NCI-H446 (cell line): Measurements from ENCODE around the gene PAXX.
A peak's percentile ranks its signal among the peaks of the same experiment; 100 is the strongest.

ENCODE experiments used
- DNase-seq, 2 experiments: peaks; one replicate each; lab custom pipeline; 2025; lab: John Stamatoyannopoulos, UW

PAXX gene

DNA sequence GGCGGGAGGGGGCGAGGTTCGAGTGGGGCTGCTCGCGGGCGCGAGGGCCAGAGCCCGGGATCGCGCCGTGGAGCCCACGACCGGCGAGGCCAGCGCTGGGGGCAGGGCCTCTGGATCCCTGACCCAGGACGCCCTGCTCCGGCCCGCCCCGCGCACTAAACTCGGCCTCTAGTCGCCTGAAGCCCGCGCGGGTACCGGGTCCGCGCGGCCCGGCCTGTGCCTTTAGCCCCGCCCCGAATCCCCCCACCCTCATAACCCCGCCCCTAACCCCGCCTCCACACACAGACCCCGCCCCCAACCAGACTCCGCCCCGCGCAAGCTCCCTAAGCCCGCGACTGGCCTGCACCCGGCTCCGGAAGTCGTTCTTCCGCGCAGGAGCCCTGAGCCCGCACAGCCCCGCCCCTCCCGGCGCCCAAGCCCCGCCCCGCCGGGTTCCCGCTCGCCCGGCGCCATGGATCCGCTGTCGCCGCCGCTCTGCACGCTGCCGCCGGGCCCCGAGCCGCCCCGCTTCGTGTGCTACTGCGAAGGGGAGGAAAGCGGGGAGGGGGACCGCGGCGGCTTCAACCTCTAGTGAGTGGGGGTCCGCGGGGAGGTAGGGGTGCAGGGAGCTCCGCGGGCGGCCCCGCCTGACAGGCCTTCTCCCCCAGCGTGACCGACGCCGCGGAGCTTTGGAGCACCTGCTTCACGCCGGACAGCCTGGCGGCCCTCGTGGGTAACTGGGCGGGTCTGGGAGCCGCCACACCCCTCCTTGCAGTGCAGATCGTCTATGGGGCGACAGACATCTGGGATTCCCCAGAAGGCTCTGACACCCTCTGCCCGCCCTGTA, at the start of gene PAXX:
TSS of gene PAXX (plus strand) at position 430 of the 826 bp plus-strand sequence. CDS start at position 452, 22 bp downstream.
- DNase-seq: peak; percentile 20 to 80

GRCh38 chr9:136942881-136943230, 49.4 kb upstream of the PAXX start:
- no peak for DNase-seq

- DNase-seq: no peak
Measured at GRCh38 chr9:136943291-136944211, 48.7 kb upstream of the PAXX start.

GRCh38 chr9:136944212-136944518, 48.1 kb upstream of the PAXX start:
- DNase-seq: no peak

DNA sequence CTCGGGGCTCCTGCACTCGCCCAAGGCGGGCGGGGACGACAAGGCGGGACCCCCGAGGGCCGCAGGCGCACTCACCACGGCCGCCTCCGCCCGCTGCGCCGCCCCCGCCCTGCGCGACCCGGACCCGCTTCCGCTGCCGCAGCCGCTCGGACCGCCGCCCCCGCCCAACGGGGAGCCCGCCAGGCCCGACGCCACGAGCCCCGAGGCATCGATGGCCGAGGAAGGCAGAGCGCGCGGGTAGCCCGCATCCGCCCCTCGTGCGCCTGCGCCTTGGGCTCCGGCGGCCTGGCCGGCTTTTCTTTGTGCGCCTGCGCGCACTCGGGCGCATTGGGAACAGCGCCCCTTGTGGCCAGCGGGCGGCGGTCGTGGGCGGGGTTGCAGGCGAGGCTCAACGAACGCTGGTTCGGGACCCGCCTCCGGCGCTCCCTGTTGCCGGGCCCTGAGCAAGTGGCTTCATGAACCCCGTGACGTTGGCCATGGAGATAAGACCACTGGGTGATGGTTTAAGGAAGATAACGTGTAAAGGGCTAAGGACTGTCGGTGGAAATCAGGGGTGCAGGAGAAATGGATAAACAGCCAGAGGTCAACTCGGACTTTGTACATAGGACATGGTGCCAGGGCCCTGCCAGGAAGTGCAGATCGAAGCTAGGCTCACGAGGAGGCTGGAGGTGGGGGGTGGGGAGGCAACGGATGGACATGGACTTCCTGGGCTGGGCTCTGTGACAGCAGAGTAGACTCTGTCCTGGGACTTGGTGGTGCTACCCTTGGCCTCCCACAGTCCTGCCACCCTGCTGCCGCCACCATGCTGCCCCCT, 47.5 kb upstream of the PAXX start, which contains the start of the genes C8G and FBXW5:
TSS of gene C8G (plus strand) at position 725 of the 814 bp plus-strand sequence. CDS start at position 803, 78 bp downstream.
TSS of gene FBXW5 (minus strand) at position 220 of the 814 bp plus-strand sequence. CDS start 655 bp downstream, outside the sequence.
- DNase-seq: peak; percentile 49 to 93

DNA sequence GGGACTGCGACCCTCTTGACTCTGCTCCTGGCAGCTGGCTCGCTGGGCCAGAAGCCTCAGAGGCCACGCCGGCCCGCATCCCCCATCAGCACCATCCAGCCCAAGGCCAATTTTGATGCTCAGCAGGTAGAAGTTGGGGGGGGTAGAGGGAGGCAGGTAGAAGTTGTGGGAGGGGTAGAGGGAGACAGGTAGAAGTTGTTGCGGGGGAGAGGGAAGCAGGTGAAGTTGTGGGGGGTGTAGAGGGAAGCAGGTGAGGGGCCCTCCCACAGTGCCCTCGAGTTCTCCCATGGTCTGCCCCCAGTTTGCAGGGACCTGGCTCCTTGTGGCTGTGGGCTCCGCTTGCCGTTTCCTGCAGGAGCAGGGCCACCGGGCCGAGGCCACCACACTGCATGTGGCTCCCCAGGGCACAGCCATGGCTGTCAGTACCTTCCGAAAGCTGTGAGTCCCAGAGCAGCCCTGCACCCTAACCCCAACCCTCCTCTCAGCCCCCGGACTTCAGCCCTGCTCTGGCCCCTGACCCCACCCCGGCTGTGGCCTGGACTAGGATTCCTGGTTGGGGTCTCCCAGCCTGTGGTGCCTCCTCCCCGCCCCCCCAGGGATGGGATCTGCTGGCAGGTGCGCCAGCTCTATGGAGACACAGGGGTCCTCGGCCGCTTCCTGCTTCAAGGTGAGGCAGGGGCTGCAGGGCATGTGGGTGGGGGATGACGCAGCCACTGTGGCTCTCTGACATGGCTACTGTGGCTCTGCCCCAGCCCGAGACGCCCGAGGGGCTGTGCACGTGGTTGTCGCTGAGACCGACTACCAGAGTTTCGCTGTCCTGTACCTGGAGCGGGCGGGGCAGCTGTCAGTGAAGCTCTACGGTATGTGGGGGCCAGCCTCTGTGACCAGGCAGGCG, 46.6 kb upstream of the PAXX start:
- DNase-seq: no peak

GRCh38 chr9:136946228-136947027, 45.8 kb upstream of the PAXX start:
- DNase-seq: no peak

DNA sequence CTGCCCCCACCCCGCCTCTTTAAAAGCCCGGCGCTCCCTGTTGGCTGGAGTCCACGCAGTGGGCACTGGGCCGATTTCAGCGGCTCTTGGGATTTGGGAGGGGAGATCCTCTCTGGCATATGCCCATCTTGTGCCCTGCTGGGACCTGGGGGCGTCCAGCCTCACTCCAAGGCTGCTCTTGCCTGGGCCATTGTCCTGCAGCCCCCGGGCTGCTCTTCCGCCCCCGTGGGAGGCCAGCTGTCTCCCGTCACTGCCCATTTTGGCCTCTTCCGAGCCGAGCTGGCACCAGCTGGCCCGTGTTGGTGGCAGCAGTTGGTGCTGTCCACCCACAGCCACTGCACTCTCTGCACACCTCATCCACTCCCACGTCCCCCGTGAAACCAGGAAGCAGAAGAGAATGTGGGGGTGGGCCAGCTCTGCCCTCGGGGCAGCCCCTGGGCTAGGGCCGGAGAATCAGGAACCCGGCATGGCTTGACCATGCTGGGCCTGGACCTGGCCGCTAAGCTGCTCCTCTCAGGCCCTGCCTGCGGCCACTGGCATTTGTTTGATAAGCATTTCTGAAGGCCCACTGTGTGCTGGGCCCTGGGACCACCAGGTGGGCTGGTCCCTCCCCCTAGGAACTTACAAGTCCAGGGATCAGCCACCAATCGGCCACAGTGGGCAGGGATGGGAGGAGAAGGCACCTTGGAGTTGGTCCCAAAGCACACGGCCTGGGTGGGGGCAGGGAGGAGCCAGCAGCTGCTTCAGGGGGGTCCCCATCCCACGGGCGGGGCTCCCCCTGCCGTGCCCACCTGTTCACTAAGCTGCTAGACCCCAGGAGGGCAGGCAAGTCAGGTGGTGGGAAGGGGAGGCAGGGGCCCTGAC, 45.0 kb upstream of the PAXX start:
- no peak for DNase-seq

DNA sequence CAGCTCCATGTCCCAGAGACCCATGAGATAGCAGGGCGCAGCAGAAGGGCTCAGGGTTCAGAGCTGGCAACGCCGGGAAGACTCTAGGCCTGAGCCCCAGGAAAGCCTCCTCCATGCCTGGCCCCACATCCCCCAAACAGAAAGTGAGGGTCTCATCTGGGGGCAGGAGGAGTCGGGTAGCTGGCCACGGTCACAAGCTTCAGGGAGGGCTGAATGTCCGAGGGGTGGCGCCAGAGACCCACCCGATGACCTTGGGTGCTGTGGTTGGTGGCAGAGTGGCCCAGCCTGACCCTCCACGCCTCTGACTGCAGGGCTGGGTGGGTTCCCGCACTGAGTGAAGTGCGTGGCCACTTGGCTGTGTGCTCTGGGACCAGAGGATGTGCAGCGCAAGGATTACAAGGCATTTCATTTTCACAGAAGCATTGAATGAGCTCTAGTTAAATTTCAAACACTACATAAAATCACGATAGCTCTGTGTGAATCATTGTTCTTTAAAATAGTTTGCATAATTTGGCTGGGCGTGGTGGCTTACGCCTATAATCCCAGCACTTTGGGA, 44.2 kb upstream of the PAXX start:
- no peak for DNase-seq

- DNase-seq: no peak
Measured at GRCh38 chr9:136949239-136949816, 42.9 kb upstream of the PAXX start.

- DNase-seq: peak; percentile 52 to 79
Measured at GRCh38 chr9:136949817-136950655, 42.2 kb upstream of the PAXX start.

DNA sequence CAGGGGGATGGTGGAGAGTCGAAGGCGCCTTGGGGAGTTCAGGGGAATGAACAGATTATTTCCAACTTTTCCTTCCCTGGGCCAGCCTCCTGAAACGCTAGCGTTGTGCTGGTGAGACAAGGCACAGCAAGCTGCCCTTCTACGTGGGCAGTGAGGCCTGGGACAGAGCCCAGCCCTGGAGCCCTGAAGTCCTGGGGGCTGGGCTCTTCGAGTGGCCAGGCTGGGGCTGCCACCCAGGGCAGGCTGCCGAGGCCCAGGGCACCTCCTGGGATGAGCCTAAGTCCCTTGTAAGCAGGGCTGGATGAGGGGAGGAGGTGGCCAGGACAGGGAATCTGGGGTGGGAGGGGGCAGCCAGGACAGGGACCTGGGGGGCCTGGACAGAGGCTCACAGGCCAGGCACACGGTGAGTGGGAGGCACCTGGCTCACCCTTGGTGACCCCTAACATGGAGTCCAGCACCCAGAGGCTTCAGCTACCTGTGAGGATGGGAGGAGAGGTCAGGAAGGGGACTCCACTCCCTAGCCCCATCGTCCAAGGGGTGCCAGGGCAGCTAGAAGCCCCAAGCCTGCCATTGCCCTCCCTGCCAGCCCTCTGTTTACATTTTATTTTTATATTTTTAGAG, 41.5 kb upstream of the PAXX start:
- DNase-seq: no peak

DNA sequence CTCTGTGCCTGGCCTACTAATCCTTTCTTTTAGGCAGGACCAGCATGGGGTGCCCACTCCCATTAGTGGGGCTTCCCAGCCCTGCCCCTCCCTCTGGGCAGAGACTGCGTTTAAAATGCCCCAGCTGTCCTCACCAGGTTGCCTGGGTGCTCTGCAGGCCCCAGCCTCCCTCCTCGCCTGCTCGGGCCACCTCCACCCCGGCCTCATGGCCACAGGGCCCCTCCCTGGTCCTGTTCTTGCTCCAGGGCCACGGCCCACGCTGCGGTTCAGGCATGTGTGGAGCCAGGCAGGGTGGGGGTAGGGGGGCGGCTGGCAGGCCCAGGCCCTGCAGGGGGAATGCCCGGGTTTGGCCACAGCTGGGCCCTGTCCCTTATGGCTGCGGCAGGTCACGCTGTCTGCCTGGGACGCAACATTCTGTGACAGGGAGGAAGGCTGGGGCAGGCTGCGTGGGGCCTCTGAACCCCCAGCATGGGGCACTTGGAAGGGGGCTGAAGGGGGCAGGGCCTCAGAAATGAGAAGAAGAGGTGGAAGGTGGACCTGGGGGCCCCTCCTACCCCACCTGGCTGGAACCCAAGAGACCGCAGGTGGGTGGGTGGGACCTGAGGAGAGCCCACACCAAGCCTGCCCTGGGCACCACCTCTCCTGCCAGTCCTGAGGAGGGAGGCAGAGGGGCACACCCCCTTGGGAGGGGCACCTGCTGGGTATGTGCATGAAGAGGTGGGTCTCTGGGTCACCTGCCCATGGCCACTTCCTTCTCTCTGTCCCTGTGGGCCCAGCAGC, 40.5 kb upstream of the PAXX start, which contains the start of gene LCN12:
TSS of gene LCN12 (plus strand) at position 733 of the 780 bp plus-strand sequence. CDS start 55 bp downstream, outside the sequence.
- no peak for DNase-seq

GRCh38 chr9:136952321-136952850, 39.8 kb upstream of the PAXX start:
- DNase-seq: no peak

DNA sequence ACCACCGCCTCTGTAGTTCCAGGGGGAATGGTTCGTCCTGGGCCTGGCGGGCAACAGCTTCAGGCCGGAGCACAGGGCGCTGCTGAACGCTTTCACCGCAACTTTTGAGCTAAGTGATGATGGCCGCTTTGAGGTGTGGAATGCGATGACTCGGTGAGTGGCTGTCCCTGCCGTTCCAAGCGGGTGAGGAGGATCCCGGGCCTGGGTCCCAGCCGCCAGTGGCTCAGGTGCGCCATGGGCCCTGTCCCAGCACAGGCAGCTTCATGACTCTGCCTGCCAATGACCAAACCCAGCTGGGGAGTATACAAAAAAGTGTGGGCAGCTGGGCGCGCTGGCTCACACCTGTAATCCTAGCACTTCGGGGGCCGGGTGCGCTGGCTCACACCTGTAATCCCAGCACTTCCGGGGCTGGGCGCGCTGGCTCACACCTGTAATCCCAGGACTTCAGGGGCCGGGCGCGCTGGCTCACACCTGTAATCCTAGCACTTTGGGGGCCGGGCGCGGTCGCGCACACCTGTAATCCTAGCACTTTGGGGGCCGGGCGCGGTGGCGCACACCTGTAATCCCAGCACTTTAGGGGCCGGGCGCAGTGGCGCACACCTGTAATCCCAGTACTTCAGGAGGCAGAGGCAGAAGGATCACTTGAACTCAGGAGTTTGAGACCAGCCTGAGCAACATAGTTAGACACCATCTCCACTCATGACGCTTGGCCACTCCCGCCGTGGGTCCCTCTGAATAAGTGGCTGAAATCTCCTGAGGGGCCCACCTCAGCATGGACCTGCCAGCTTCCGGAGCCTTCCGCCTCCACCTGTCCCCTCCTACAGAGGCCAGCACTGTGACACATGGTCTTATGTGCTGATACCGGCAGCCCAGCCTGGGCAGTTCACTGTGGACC, 39.1 kb upstream of the PAXX start:
- no peak for DNase-seq
